ENCODE data around the gene NR2C2AP.

NR2C2AP gene

GRCh38 chr19:19214159-19214490 lies 10.9 kb upstream of the NR2C2AP start:
- no peak for DNase-seq

- no peak for DNase-seq
Measured at GRCh38 chr19:19213426-19214158, 10.4 kb upstream of the NR2C2AP start.

GRCh38 chr19:19212916-19213315 lies 9.7 kb upstream of the NR2C2AP start:
- no peak for DNase-seq

- DNase-seq, result no peak
Measured at GRCh38 chr19:19211499-19212420, 8.5 kb upstream of the NR2C2AP start, which contains the start of gene NCAN. Gene NCAN, plus strand, starts transcription at chr19:19211958. Its CDS starts 4,996 bp downstream, at chr19:19216954.

GRCh38 chr19:19209372-19209771 lies 6.2 kb upstream of the NR2C2AP start:
- no peak for DNase-seq

- DNase-seq, result no peak
Measured at GRCh38 chr19:19207637-19208572, 4.7 kb upstream of the NR2C2AP start.

- no peak for DNase-seq
Measured at GRCh38 chr19:19206938-19207337, 3.7 kb upstream of the NR2C2AP start.

- DNase-seq, result no peak
Measured at GRCh38 chr19:19205416-19206410, 2.5 kb upstream of the NR2C2AP start.

- DNase-seq, result no peak
Measured at GRCh38 chr19:19204181-19204580, 967 bp upstream of the NR2C2AP start.

- DNase-seq, result no peak
Measured at GRCh38 chr19:19202707-19203011, 555 bp downstream of the NR2C2AP start.

- DNase-seq, result no peak
Measured at GRCh38 chr19:19201697-19202630, 1.2 kb downstream of the NR2C2AP start.

GRCh38 chr19:19193926-19194325 lies 9.3 kb downstream of the NR2C2AP start:
- DNase-seq, result no peak

GRCh38 chr19:19192910-19193423 lies 10.2 kb downstream of the NR2C2AP start:
- no peak for DNase-seq

- peak; percentile 99 for DNase-seq
Measured at GRCh38 chr19:19192078-19192882, 10.9 kb downstream of the NR2C2AP start, which contains the start of the genes BORCS8 and RFXANK. Gene BORCS8, minus strand, starts transcription at chr19:19192152. Its CDS starts 35 bp downstream, at chr19:19192117. Gene RFXANK, plus strand, starts transcription at chr19:19192258. Its CDS starts 1,689 bp downstream, at chr19:19193947.

GRCh38 chr19:19191768-19192077 lies 11.5 kb downstream of the NR2C2AP start:
- DNase-seq, result no peak

- DNase-seq, result no peak
Measured at GRCh38 chr19:19186742-19187141, 16.5 kb downstream of the NR2C2AP start.

GRCh38 chr19:19185853-19186740 lies 17.1 kb downstream of the NR2C2AP start:
- peak; percentile 30 for DNase-seq

GRCh38 chr19:19181488-19181998 lies 21.7 kb downstream of the NR2C2AP start:
- DNase-seq, result no peak

All from NCI-H1436 (cell line).